ENCODE data around the gene CEACAM18.

- TF ChIP-seq, protein P1, sequence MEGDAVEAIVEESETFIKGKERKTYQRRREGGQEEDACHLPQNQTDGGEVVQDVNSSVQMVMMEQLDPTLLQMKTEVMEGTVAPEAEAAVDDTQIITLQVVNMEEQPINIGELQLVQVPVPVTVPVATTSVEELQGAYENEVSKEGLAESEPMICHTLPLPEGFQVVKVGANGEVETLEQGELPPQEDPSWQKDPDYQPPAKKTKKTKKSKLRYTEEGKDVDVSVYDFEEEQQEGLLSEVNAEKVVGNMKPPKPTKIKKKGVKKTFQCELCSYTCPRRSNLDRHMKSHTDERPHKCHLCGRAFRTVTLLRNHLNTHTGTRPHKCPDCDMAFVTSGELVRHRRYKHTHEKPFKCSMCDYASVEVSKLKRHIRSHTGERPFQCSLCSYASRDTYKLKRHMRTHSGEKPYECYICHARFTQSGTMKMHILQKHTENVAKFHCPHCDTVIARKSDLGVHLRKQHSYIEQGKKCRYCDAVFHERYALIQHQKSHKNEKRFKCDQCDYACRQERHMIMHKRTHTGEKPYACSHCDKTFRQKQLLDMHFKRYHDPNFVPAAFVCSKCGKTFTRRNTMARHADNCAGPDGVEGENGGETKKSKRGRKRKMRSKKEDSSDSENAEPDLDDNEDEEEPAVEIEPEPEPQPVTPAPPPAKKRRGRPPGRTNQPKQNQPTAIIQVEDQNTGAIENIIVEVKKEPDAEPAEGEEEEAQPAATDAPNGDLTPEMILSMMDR (IDR thresholded peaks at IDR 0.05): no peak
- TF ChIP-seq POLR2AphosphoS5 (IDR thresholded peaks at IDR 0.05) (no peak), POLR2A (IDR thresholded peaks at IDR 0.05; ENCODE audit: low read depth) (no peak), EP300 (IDR thresholded peaks at IDR 0.05) (no peak)
Observed at GRCh38 chr19:51466723-51467122, 11.6 kb upstream of the CEACAM18 start.
